MCF 10A (cell line): ENCODE results near the gene PCYOX1L. TPM values are rescaled to one million over a fixed set of nuclear protein-coding genes. Genes with fewer than 3 reads are reported as not detected.

Experiments
- BruUV-seq: library from RNA; stranded (reverse); fragments of 400-500 nt; replicated peaks from 2 replicates; lab custom pipeline; 2021; lab: Mats Ljungman, UMichigan
- CTCF ChIA-PET: fragments of 300-600 bp; sonication (Branson Sonifier 250); formaldehyde crosslinking; extraction: SDS; loops from one replicate; lab custom pipeline; 2021; ENCODE audit warnings: antibody characterized with exemption, inconsistent platforms; lab: Yijun Ruan, JAX
- POLR2A ChIA-PET: fragments of 300-600, 350-650 bp; sonication (Branson Sonifier 250); formaldehyde crosslinking; extraction: SDS; loops from one replicate; lab custom pipeline; 2020; ENCODE audit warnings: antibody characterized with exemption, inconsistent platforms; lab: Yijun Ruan, JAX
- DNase-seq: peaks from one replicate; pipeline ENCODE4 v3.0.0-alpha.2; 2018; ENCODE audit not compliant: unreplicated experiment
- H3K27ac Mint-ChIP-seq: one replicate; pipeline ENCODE4 v1.8.0; 2022; ENCODE audit warnings: mild to moderate bottlenecking, low read depth, mixed read lengths; ENCODE audit not compliant: unreplicated experiment
- H3K27me3 Mint-ChIP-seq: one replicate; pipeline ENCODE4 v1.8.0; 2022; ENCODE audit warnings: mixed read lengths; ENCODE audit not compliant: insufficient read depth, unreplicated experiment
- H3K36me3 Mint-ChIP-seq: one replicate; pipeline ENCODE4 v1.8.0; 2022; ENCODE audit warnings: mild to moderate bottlenecking, moderate library complexity, mixed read lengths; ENCODE audit not compliant: insufficient read depth, unreplicated experiment
- H3K4me1 Mint-ChIP-seq: one replicate; pipeline ENCODE4 v1.8.0; 2022; ENCODE audit warnings: mixed read lengths; ENCODE audit not compliant: insufficient read depth, unreplicated experiment
- H3K4me3 Mint-ChIP-seq: one replicate; pipeline ENCODE4 v1.8.0; 2022; ENCODE audit warnings: mild to moderate bottlenecking, moderate library complexity, mixed read lengths; ENCODE audit not compliant: unreplicated experiment
- H3K9me3 Mint-ChIP-seq: one replicate; pipeline ENCODE4 v1.8.0; 2022; ENCODE audit warnings: mixed read lengths; ENCODE audit not compliant: unreplicated experiment
- CTCF ChIP-seq: fragments of 200-600 bp; IDR thresholded peaks from one replicate; pipeline ENCODE4 v1.8.0; 2022; ENCODE audit warnings: antibody characterized with exemption, mild to moderate bottlenecking; ENCODE audit not compliant: unreplicated experiment
- intact Hi-C: fragments of 100-400 bp; cut with micrococcal nuclease; formaldehyde crosslinking; loops from 2 replicates; pipeline ENCODE4 v1.14.1; 2022
- total RNA-seq: library from RNA; stranded (reverse); gene quantifications from 2 replicates; pipeline ENCODE4 v1.2.3, GENCODE V29; 2022

The PCYOX1L gene
- total RNA-seq, 1 experiment from 2014 or later, result 7.7 TPM

- DNase-seq, result no peak
- Mint-ChIP-seq H3K27ac (no peak overlapping the region), H3K36me3 (no peaks in the 10 kb centered on the region), H3K27me3 (no peaks in the 10 kb centered on the region), H3K4me3 (no peak overlapping the region), H3K9me3 (no peaks in the 10 kb centered on the region), H3K4me1 (peaks cover 8% of the 10 kb centered on the region)
- TF ChIP-seq CTCF, result no peak
- ChIA-PET POLR2A (interaction anchor here (1.0 to 7.1 kb wide), 5 partner anchors 21 to 49 kb away, joined by 3 to 43 read pairs (median 8); partner anchors contain the start of gene GRPEL2), CTCF (interaction anchor here (0.6 to 46.8 kb wide), 26 partner anchors 10 to 596 kb away, joined by 3 to 1231 read pairs (median 6); partner anchors contain the start of genes GRPEL2 and PCYOX1L)
- BruUV-seq, result no TSS peak
- intact Hi-C loops, result loop anchor here (5.0 kb wide), 1 partner anchor 251 kb away; no protein-coding TSS in a partner anchor
These were observed 8.4 kb downstream of the PCYOX1L start for GRCh38 chr5:149366169-149366729.

- peak; percentile 85 for TF ChIP-seq CTCF
- peak; percentile 87 for DNase-seq
- Mint-ChIP-seq H3K4me3 (no peak overlapping the region), H3K27ac (no peak overlapping the region), H3K4me1 (peaks cover 8% of the 10 kb centered on the region), H3K27me3 (no peaks in the 10 kb centered on the region), H3K36me3 (no peaks in the 10 kb centered on the region), H3K9me3 (no peaks in the 10 kb centered on the region)
- ChIA-PET POLR2A (interaction anchor here (0.6 to 7.1 kb wide), 9 partner anchors 9 to 195 kb away, joined by 3 to 43 read pairs (median 6); partner anchors contain the start of genes GRPEL2 and PCYOX1L), CTCF (interaction anchor here (0.5 to 46.8 kb wide), 43 partner anchors 9 to 1202 kb away, joined by 3 to 1231 read pairs (median 5); partner anchors contain the start of genes ARHGEF37, GRPEL2, IL17B and PCYOX1L)
- BruUV-seq, result no TSS peak
- intact Hi-C loops, result loop anchor here (1.0 to 5.0 kb wide), 4 partner anchors 50 to 250 kb away; no protein-coding TSS in a partner anchor
These were observed 9.6 kb downstream of the PCYOX1L start for GRCh38 chr5:149367249-149367971.

GRCh38 chr5:149367972-149368645 is 10.3 kb downstream of the PCYOX1L start:
- POLR2A ChIA-PET, result interaction anchor here (0.6 to 7.1 kb wide), 12 partner anchors 8 to 194 kb away, joined by 3 to 43 read pairs (median 4); partner anchors contain the start of genes GRPEL2 and PCYOX1L
- intact Hi-C loops, result loop anchor here (1.0 to 5.0 kb wide), 4 partner anchors 51 to 249 kb away; no protein-coding TSS in a partner anchor
- no peak for DNase-seq

More at GRCh38 chr5:149367972-149368645, 10.3 kb downstream of the PCYOX1L start:
- H3K4me3 Mint-ChIP-seq, result no peak overlapping the region
- no TSS peak for BruUV-seq
- peaks cover 8% of the 10 kb centered on the region for H3K4me1 Mint-ChIP-seq
- no peaks in the 10 kb centered on the region for H3K36me3 Mint-ChIP-seq
- no peaks in the 10 kb centered on the region for H3K9me3 Mint-ChIP-seq
- no peaks in the 10 kb centered on the region for H3K27me3 Mint-ChIP-seq
- CTCF ChIA-PET, result interaction anchor here (0.5 to 46.8 kb wide), 36 partner anchors 9 to 1202 kb away, joined by 3 to 1231 read pairs (median 6); partner anchors contain the start of genes GRPEL2, IL17B and PCYOX1L
- TF ChIP-seq CTCF, result no peak
- no peak overlapping the region for H3K27ac Mint-ChIP-seq
